Tibial artery (tissue), 4 donors: ENCODE results near the gene FAHD1.

Source experiments
- DNase-seq, 2 donors: peaks; one replicate each; pipeline ENCODE4 v3.0.0-alpha.2; 2019
- H3K27ac ChIP-seq, 2 donors: fragments of 200-600 bp; sonication (generic) in 1 of 2; 1 replicate in 1 of 2; 2 replicates in 1 of 2; pipeline ENCODE4 v1.5.1; 2018 to 2019; ENCODE audit warnings: mild to moderate bottlenecking in 1 of 2
- H3K27me3 ChIP-seq, 2 donors: fragments of 200-600 bp; sonication (generic) in 1 of 2; one replicate each; pipeline versions ENCODE4 v1.5.1 to v1.6.0; 2016 to 2019
- H3K36me3 ChIP-seq, 3 donors: fragments of 200-600 bp; sonication (generic) in 2 of 3; one replicate each; pipeline ENCODE4 v1.5.1; 2016 to 2019; ENCODE audit warnings: mild to moderate bottlenecking in 2 of 3
- H3K4me1 ChIP-seq, 4 donors: fragments of 200-600 bp; sonication (generic) in 2 of 4; 1 replicate in 3 of 4; 2 replicates in 1 of 4; pipeline ENCODE4 v1.5.1; 2016 to 2019
- H3K4me3 ChIP-seq, 2 donors: fragments of 200-600 bp; sonication (generic) in 1 of 2; 1 replicate in 1 of 2; 2 replicates in 1 of 2; pipeline ENCODE4 v1.5.1; 2018 to 2019; ENCODE audit warnings: mild to moderate bottlenecking in 2 of 2
- H3K9me3 ChIP-seq, 3 donors: fragments of 200-600 bp; sonication (generic) in 1 of 3; one replicate each; pipeline ENCODE4 v1.5.1; 2016 to 2019
- CTCF ChIP-seq, 2 experiments: fragments of 200-600 bp in 1 of 2; fragments of 450-650 bp in 1 of 2; IDR thresholded peaks; one replicate each; pipeline ENCODE4 v1.5.1; 2017 to 2019; ENCODE audit warnings: antibody characterized with exemption in 2 of 2, mild to moderate bottlenecking in 1 of 2, moderate library complexity in 1 of 2
- intact Hi-C: fragments of 100-400 bp; cut with DNase I; formaldehyde crosslinking; loops from one replicate; pipeline ENCODE4 v1.15.0; 2023; ENCODE audit warnings: low total_unique reads

FAHD1 gene

GRCh38 chr16:1858189-1858865 lies 31.3 kb downstream of the FAHD1 start:
- Histone ChIP-seq H3K4me3 (no peak overlapping the region), H3K36me3 (no peaks in the 10 kb centered on the region), H3K4me1 (no peaks in the 10 kb centered on the region), H3K27ac (no peak overlapping the region), H3K27me3 (peaks cover 0 to 51% of the 10 kb centered on the region in 2 donors), H3K9me3 (no peaks in the 10 kb centered on the region)
- no peak for DNase-seq
- TF ChIP-seq CTCF (IDR thresholded peaks at IDR 0.05) = no peak
- intact Hi-C loops = no loop called here

GRCh38 chr16:1859650-1860049 lies 32.6 kb downstream of the FAHD1 start:
- Histone ChIP-seq H3K4me1 (no peaks in the 10 kb centered on the region), H3K27ac (no peak overlapping the region), H3K27me3 (peaks cover 0 to 47% of the 10 kb centered on the region in 2 donors), H3K36me3 (no peaks in the 10 kb centered on the region), H3K9me3 (no peaks in the 10 kb centered on the region), H3K4me3 (no peak overlapping the region)
- intact Hi-C loops = loop anchor here (5.0 kb wide), 1 partner anchor 73 kb away; no protein-coding TSS in a partner anchor
- TF ChIP-seq CTCF (IDR thresholded peaks at IDR 0.05) = no peak
- no peak for DNase-seq

- Histone ChIP-seq H3K27me3 (peaks cover 0 to 50% of the 10 kb centered on the region in 2 donors), H3K4me3 (no peak overlapping the region), H3K36me3 (no peaks in the 10 kb centered on the region), H3K9me3 (no peaks in the 10 kb centered on the region), H3K4me1 (no peaks in the 10 kb centered on the region), H3K27ac (no peak overlapping the region)
- intact Hi-C loops = loop anchor here (5.0 kb wide), 1 partner anchor 71 kb away; no protein-coding TSS in a partner anchor
- TF ChIP-seq CTCF (IDR thresholded peaks at IDR 0.05) = no peak
- DNase-seq = no peak
These were observed 34.7 kb downstream of the FAHD1 start for GRCh38 chr16:1861730-1862129.

- Histone ChIP-seq H3K4me3 (no peak overlapping the region), H3K9me3 (no peaks in the 10 kb centered on the region), H3K27me3 (peaks cover 0 to 46% of the 10 kb centered on the region in 2 donors), H3K27ac (no peak overlapping the region), H3K4me1 (no peaks in the 10 kb centered on the region), H3K36me3 (no peaks in the 10 kb centered on the region)
- DNase-seq = no peak
- no peak for TF ChIP-seq CTCF (IDR thresholded peaks at IDR 0.05)
- intact Hi-C loops = loop anchor here (5.0 kb wide), 1 partner anchor 70 kb away; no protein-coding TSS in a partner anchor
These were observed 35.4 kb downstream of the FAHD1 start for GRCh38 chr16:1862394-1862793.

- Histone ChIP-seq H3K4me3 (no peak overlapping the region), H3K9me3 (no peaks in the 10 kb centered on the region), H3K36me3 (no peaks in the 10 kb centered on the region), H3K27ac (no peak overlapping the region), H3K4me1 (no peaks in the 10 kb centered on the region), H3K27me3 (peaks cover 0 to 36% of the 10 kb centered on the region in 2 donors)
- intact Hi-C loops = loop anchor here (5.0 kb wide), 1 partner anchor 68 kb away; no protein-coding TSS in a partner anchor
- peak in 1 of 2 experiments; percentile 56 for TF ChIP-seq CTCF (IDR thresholded peaks at IDR 0.05)
- DNase-seq = no peak
These were observed 36.9 kb downstream of the FAHD1 start for GRCh38 chr16:1863681-1864460.
